ENCODE measurements around the gene ELANE. TPM values are rescaled to one million over a fixed set of nuclear protein-coding genes. Genes with fewer than 3 reads are reported as not detected.

Gene ELANE
- total and polyA plus RNA-seq, 4 donors: 0.17 to 37.4 (median 1.8) TPM

DNA sequence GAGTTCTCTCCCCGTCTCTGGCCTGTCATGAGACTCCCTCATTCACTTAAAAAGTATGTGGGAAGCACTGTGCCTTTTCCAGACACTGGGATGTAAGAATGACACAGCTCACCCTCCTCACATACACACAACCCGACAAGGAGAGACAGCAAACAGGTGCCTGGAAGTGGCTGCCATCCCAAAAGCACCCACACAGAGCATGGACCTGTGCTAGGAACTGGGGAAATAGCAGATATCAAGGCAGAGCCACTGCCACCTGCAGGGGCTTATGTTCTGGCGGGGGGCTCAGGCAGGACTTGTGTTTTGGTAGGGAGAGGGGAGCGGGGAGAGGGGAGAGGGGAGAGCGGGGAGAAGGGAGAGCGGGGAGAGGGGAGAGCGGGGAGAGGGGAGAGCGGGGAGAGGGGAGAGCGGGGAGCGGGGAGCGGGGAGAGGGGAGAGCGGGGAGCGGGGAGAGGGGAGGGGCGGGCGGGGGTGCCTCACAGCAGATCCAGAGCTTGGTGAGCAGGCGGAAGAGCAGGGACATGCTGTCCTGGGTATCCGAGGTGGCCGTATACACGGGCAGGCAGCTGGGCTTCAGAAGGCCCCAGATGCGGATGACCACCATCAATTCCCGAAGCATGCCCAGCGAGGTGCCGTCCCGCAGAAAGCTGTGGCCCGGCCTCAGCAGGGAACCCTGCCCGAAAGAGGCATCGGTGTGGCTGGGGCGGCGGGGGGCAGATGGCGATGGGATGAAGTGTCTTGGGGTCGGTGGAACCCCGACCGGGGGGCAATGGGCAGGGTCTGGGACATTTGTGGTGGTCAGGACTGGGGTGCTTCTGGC lies 19.6 kb downstream of the ELANE start:
- no peaks in the 10 kb centered on the region for H3K27me3 ChIP-seq (ENCODE audit: control insufficient read depth in 4 of 4, insufficient read depth in 4 of 4, low read length in 3 of 4)
- no peaks in the 10 kb centered on the region for H3K9me3 ChIP-seq (ENCODE audit: control insufficient read depth in 4 of 4, low read length in 3 of 4)
- 94% methylated on average over 24 of the region's 33 CpGs for WGBS
- H3K9ac ChIP-seq (ENCODE audit: low read depth in 1 of 2, low read length in 2 of 2): no peak overlapping the region
- no peak for DNase-seq (ENCODE audit: low spot score)
- no peak for TF ChIP-seq ATF3 (IDR thresholded peaks at IDR 0.05)
- no peak for TF ChIP-seq JUND (IDR thresholded peaks at IDR 0.05)
- TF ChIP-seq NR2F2 (IDR thresholded peaks at IDR 0.05): no peak
- TF ChIP-seq HNF4G (IDR thresholded peaks at IDR 0.05): no peak
- TF ChIP-seq GABPA (IDR thresholded peaks at IDR 0.05 in 1 of 2, conservative IDR thresholded peaks at IDR 0.05 in 1 of 2): no peak
- TF ChIP-seq, protein P1, sequence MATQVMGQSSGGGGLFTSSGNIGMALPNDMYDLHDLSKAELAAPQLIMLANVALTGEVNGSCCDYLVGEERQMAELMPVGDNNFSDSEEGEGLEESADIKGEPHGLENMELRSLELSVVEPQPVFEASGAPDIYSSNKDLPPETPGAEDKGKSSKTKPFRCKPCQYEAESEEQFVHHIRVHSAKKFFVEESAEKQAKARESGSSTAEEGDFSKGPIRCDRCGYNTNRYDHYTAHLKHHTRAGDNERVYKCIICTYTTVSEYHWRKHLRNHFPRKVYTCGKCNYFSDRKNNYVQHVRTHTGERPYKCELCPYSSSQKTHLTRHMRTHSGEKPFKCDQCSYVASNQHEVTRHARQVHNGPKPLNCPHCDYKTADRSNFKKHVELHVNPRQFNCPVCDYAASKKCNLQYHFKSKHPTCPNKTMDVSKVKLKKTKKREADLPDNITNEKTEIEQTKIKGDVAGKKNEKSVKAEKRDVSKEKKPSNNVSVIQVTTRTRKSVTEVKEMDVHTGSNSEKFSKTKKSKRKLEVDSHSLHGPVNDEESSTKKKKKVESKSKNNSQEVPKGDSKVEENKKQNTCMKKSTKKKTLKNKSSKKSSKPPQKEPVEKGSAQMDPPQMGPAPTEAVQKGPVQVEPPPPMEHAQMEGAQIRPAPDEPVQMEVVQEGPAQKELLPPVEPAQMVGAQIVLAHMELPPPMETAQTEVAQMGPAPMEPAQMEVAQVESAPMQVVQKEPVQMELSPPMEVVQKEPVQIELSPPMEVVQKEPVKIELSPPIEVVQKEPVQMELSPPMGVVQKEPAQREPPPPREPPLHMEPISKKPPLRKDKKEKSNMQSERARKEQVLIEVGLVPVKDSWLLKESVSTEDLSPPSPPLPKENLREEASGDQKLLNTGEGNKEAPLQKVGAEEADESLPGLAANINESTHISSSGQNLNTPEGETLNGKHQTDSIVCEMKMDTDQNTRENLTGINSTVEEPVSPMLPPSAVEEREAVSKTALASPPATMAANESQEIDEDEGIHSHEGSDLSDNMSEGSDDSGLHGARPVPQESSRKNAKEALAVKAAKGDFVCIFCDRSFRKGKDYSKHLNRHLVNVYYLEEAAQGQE (IDR thresholded peaks at IDR 0.05): no peak
- TF ChIP-seq, protein P2, sequence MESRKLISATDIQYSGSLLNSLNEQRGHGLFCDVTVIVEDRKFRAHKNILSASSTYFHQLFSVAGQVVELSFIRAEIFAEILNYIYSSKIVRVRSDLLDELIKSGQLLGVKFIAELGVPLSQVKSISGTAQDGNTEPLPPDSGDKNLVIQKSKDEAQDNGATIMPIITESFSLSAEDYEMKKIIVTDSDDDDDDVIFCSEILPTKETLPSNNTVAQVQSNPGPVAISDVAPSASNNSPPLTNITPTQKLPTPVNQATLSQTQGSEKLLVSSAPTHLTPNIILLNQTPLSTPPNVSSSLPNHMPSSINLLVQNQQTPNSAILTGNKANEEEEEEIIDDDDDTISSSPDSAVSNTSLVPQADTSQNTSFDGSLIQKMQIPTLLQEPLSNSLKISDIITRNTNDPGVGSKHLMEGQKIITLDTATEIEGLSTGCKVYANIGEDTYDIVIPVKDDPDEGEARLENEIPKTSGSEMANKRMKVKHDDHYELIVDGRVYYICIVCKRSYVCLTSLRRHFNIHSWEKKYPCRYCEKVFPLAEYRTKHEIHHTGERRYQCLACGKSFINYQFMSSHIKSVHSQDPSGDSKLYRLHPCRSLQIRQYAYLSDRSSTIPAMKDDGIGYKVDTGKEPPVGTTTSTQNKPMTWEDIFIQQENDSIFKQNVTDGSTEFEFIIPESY (IDR thresholded peaks at IDR 0.05): no peak
- TF ChIP-seq RAD21 (IDR thresholded peaks at IDR 0.05): no peak
- TF ChIP-seq HNF4A (conservative IDR thresholded peaks at IDR 0.05): no peak
- TF ChIP-seq FOXA2 (IDR thresholded peaks at IDR 0.05): no peak
- no peak for TF ChIP-seq YY1 (IDR thresholded peaks at IDR 0.05)
- TF ChIP-seq, protein P3, sequence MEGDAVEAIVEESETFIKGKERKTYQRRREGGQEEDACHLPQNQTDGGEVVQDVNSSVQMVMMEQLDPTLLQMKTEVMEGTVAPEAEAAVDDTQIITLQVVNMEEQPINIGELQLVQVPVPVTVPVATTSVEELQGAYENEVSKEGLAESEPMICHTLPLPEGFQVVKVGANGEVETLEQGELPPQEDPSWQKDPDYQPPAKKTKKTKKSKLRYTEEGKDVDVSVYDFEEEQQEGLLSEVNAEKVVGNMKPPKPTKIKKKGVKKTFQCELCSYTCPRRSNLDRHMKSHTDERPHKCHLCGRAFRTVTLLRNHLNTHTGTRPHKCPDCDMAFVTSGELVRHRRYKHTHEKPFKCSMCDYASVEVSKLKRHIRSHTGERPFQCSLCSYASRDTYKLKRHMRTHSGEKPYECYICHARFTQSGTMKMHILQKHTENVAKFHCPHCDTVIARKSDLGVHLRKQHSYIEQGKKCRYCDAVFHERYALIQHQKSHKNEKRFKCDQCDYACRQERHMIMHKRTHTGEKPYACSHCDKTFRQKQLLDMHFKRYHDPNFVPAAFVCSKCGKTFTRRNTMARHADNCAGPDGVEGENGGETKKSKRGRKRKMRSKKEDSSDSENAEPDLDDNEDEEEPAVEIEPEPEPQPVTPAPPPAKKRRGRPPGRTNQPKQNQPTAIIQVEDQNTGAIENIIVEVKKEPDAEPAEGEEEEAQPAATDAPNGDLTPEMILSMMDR (IDR thresholded peaks at IDR 0.05; ENCODE audit: low read depth, low read length, missing input control): no peak
- H3K36me3 ChIP-seq (ENCODE audit: control insufficient read depth in 4 of 4, insufficient read depth in 3 of 4, low read depth in 1 of 4, low read length in 3 of 4): peaks cover 10 to 50% (median 13%) of the 10 kb centered on the region in 4 donors
- H3K4me3 ChIP-seq (ENCODE audit: low read depth in 1 of 3, low read length in 3 of 3): no peak overlapping the region
- no peak overlapping the region for H3K27ac ChIP-seq (ENCODE audit: low read depth in 1 of 2, low read length in 2 of 2)
- H3K4me1 ChIP-seq (ENCODE audit: control insufficient read depth in 4 of 4, insufficient read depth in 4 of 4, low read length in 3 of 4): no peaks in the 10 kb centered on the region

DNA sequence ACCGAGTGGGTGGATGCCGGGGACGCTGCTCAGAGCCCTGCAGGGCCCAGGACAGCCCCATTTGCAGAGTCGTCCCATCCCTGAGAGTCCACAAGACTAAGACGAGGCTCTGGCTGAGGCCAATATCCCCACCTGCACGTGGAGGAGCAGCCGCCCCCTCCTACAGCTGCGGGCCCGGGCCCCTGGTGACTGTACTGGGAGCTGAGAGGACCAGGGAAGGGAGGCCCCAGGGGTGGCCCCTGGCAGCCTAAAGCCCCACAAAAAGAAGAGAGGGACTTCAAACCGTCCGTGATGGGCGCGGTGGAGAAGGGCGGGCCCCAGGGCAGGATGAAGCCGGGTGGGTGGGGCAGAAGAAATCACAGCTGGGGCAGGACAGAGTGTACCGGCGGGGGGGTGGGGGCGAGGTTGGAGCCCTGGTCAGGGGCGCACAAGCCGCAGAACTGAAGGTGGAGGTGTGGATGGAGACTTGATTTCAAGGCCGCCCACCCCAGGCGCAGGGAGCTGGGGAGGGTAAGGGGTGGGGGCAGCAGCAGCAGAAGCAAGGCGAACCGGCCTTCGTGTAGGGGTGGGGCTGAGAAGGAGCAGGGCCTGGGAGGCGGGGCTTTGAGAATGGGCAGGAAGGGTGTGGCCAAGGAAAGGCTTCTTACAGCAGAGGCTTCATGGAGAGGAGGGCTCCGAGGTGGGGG lies 20.3 kb downstream of the ELANE start:
- H3K4me3 ChIP-seq (ENCODE audit: low read depth in 1 of 3, low read length in 3 of 3): no peak overlapping the region
- peaks cover 9 to 53% (median 13%) of the 10 kb centered on the region in 4 donors for H3K36me3 ChIP-seq (ENCODE audit: control insufficient read depth in 4 of 4, insufficient read depth in 3 of 4, low read depth in 1 of 4, low read length in 3 of 4)
- WGBS: 81% methylated on average over 27 of the region's 27 CpGs
- TF ChIP-seq EGR1 (IDR thresholded peaks at IDR 0.05; ENCODE audit: low read depth in 2 of 2) (no peak), GABPA (IDR thresholded peaks at IDR 0.05 in 1 of 2, conservative IDR thresholded peaks at IDR 0.05 in 1 of 2) (no peak), SP1 (IDR thresholded peaks at IDR 0.05) (no peak), RXRA (IDR thresholded peaks at IDR 0.05) (no peak), FOXA1 (IDR thresholded peaks at IDR 0.05) (no peak), YY1 (IDR thresholded peaks at IDR 0.05) (no peak), TAF1 (conservative IDR thresholded peaks at IDR 0.05) (no peak), MAX (IDR thresholded peaks at IDR 0.05) (no peak), JUND (IDR thresholded peaks at IDR 0.05) (no peak)
- TF ChIP-seq, protein P2 (IDR thresholded peaks at IDR 0.05): no peak
- TF ChIP-seq, protein P3 (IDR thresholded peaks at IDR 0.05; ENCODE audit: low read depth, low read length, missing input control): no peak

More for the DNA sequence above, 20.3 kb downstream of the ELANE start:
- H3K9me3 ChIP-seq (ENCODE audit: control insufficient read depth in 4 of 4, low read length in 3 of 4): no peaks in the 10 kb centered on the region
- no peak overlapping the region for H3K27ac ChIP-seq (ENCODE audit: low read depth in 1 of 2, low read length in 2 of 2)
- peak; percentile 65 for DNase-seq (ENCODE audit: low spot score)
- H3K27me3 ChIP-seq (ENCODE audit: control insufficient read depth in 4 of 4, insufficient read depth in 4 of 4, low read length in 3 of 4): no peaks in the 10 kb centered on the region
- H3K9ac ChIP-seq (ENCODE audit: low read depth in 1 of 2, low read length in 2 of 2): no peak overlapping the region
- H3K4me1 ChIP-seq (ENCODE audit: control insufficient read depth in 4 of 4, insufficient read depth in 4 of 4, low read length in 3 of 4): no peaks in the 10 kb centered on the region
